Stimulated activated CD4-positive, alpha-beta T cell treated with anti-CD3 and anti-CD28 coated beads, TNF-alpha, amount 100 ng/mL, for 1 hour (primary cell): Measurements from ENCODE around the gene MOK.

Experiments
- DNase-seq, 3 donors: peaks; one replicate each; pipeline ENCODE4 v3.0.0-alpha.2; 2020; ENCODE audit warnings: low read depth in 3 of 3, low spot score in 1 of 3

Gene MOK

DNA sequence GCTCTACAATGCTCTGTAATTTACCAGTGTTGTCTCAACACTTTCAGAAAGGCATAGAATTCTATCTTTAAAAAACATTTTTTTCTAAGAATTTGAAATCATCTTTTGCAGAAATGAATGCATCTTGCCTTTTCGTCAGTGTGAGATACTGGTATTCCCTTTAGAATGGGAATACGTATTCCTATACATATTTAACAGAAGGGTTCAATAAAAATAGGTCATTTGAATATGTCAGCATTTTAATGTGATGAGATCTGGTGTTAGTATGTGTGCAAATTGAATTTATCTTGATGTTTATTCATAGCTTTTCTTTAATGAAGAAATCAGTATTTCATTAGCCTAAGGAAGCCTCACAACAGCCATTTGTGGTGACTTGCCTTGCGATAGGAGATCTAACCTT, 121.1 kb downstream of the MOK start:
- no peak for DNase-seq

DNA sequence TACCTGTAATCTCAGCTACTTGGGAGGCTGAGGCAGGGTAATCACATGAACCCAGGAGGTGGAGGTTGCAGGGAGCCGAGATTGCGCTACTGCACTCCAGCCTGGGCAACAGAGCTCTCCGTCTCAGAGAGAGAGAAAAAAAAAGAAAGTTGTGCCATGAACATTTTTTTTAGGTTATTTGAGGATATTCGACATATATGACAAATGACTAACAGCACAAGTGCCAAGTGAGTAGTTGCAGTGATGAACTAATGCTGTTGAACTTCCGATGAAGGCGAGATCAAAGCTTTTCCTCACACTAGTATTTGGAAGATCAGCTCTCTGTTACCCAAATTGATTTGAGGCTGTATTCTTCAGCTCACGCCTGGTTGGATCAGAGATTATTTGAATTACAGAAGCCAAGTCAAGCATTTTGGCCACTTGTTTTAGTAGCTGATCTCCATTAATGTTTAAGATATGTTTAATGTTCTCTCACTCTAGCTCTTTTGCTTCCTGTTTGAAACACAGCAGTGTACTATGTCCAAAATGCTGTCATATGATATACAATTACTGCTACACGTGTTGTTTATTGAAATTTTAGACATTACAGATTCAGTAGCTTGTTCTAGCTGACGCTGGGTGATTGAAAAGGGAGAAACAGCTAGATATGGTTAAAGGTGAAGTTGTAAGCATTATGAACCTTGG, 121.9 kb downstream of the MOK start:
- DNase-seq: no peak

DNA sequence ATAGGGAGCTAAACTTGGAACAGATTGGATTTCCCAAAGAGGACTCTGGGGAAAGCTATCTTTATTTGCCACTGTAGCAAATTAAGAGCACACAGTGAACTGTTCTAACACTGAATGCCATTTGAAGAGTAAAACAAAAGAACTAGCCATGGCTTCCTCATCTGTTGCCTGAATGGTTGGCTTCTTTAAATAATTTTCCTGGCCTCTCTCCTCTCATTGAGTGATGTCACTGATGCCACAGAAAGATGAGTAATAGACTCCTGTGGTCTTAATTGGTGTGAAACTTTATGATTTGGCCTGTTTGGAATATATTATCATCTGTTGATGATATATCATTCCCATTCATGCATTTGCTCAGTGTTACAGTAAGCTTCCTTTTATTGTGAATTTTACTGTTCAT, 122.8 kb downstream of the MOK start:
- no peak for DNase-seq

DNA sequence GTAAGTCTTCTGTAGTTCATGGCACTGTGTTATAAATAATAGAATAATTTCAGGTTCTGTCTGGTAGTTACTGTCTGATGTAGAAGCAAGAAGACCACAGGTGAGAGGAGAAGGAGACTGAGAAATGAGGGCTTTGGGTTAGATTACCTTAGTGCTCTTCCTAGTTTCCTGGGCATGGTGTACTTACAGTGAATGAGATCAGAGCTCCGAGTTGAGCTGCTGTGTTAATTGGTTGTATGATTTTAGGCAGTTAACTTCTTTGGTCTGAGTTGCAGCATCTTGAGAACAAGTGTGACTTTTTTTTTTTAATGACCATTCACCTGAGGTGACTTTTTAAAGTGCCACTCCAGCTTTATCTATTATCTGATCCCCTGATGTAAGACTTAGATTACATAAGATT, 123.8 kb downstream of the MOK start:
- DNase-seq: no peak

DNA sequence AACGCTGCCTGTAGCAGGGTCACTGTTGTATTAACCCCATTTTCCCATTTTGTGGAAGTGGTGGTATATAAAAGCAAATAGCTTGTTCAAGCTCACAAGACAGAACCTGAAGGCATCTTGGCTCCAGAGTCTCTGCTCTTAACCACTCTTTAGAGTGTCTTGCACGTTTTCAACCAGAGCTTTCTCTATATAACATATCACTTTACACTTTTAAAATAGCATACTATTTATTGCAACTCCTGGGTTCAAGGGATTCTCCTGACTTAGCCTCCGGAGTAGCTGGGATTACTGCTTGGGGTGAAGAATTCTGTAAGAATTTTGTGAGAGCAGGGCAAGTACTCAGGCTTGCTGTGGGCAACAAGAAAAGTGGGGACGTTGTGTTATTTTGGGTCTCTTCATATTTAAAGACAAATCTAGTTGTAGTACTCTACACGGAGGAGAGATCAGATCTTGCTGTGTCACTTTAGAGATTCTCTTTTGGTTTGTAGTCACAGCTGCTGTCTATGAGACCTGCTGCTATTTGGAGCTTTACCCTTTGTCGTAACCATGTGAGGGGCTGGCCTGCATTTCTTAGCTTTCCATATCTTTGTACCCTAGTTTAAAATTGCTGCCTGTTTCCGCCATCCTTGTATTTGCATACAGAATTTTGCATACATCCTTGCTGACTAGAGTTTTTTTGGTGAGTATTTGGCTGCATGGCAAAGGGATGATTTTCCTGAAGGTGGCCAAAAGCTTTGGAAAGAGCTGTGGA, 124.5 kb downstream of the MOK start:
- DNase-seq: no peak
